Endodermal cell (in vitro differentiated cells): ENCODE results near the gene HDDC3. TPM values are rescaled to one million over a fixed set of nuclear protein-coding genes. Genes with fewer than 3 reads are reported as not detected.

Source experiments
- DNase-seq: peaks from one replicate; pipeline ENCODE4 v3.0.0-alpha.2; 2017
- H3K27ac ChIP-seq: 2 replicates; pipeline ENCODE4 v1.5.1; 2013; ENCODE audit warnings: mild to moderate bottlenecking, low read depth, low read length, moderate library complexity
- H3K27me3 ChIP-seq: 2 replicates; pipeline ENCODE4 v1.6.1; 2013; ENCODE audit warnings: mild to moderate bottlenecking, low read length, moderate library complexity; ENCODE audit not compliant: insufficient read depth, control insufficient read depth, poor library complexity, severe bottlenecking
- H3K36me3 ChIP-seq: 2 replicates; pipeline ENCODE4 v1.7.0; 2013; ENCODE audit warnings: mild to moderate bottlenecking, low read length, moderate library complexity; ENCODE audit not compliant: control insufficient read depth, insufficient read depth
- H3K4me1 ChIP-seq: one replicate; pipeline ENCODE4 v1.7.0; 2013; ENCODE audit warnings: low read length; ENCODE audit not compliant: control insufficient read depth, insufficient read depth
- H3K4me3 ChIP-seq: 2 replicates; pipeline ENCODE4 v1.5.1; 2013; ENCODE audit warnings: mild to moderate bottlenecking, low read length, moderate library complexity
- H3K9ac ChIP-seq: 2 replicates; pipeline ENCODE4 v1.6.1; 2013; ENCODE audit warnings: mild to moderate bottlenecking, low read length, moderate library complexity; ENCODE audit not compliant: poor library complexity, severe bottlenecking; ENCODE audit errors: extremely low read depth
- H3K9me3 ChIP-seq: 2 replicates; pipeline ENCODE4 v1.6.1; 2013; ENCODE audit warnings: mild to moderate bottlenecking, low read length, moderate library complexity; ENCODE audit not compliant: control insufficient read depth
- H3K27ac Mint-ChIP-seq: 2 replicates; pipeline ENCODE4 v1.8.0; 2020; ENCODE audit warnings: mixed read lengths
- H3K27me3 Mint-ChIP-seq: 2 replicates; pipeline ENCODE4 v1.8.0; 2021; ENCODE audit warnings: mild to moderate bottlenecking, mixed read lengths; ENCODE audit not compliant: insufficient read depth
- H3K36me3 Mint-ChIP-seq: 2 replicates; pipeline ENCODE4 v1.8.0; 2020; ENCODE audit warnings: low read depth, mixed read lengths
- H3K4me1 Mint-ChIP-seq: 2 replicates; pipeline ENCODE4 v1.8.0; 2020; ENCODE audit warnings: mixed read lengths
- H3K4me3 Mint-ChIP-seq: 2 replicates; pipeline ENCODE4 v1.8.0; 2020; ENCODE audit warnings: mild to moderate bottlenecking, moderate library complexity, mixed read lengths
- H3K9me3 Mint-ChIP-seq: 2 replicates; pipeline ENCODE4 v1.8.0; 2020; ENCODE audit warnings: mild to moderate bottlenecking, mixed read lengths
- WGBS, 2 experiments: methylation state at CpG; one replicate each; pipeline versions ENCODE4 v1.1.5 to v1.1.7; 2013; ENCODE audit warnings: missing lambda C conversion rate in 2 of 2, mixed read lengths in 1 of 2; ENCODE audit not compliant: insufficient coverage in 1 of 2, insufficient read length in 1 of 2; 5-methylcytosine and 5-hydroxymethylcytosine counted together
- total RNA-seq, 2 donors: library from RNA; stranded (reverse); fragmentation: NEBNext Ultra II Directional in 1 of 2; extraction: Animal tissue kit (Norgen Biotek cat#: 25700) in 1 of 2; gene quantifications; 2 replicates in 1 of 2; 3 replicates in 1 of 2; pipeline ENCODE4 v1.2.1, GENCODE V29; 2021
- TF ChIP-seq, protein P1 (sequence below): fragments of 200-600 bp; sonication (generic); conservative IDR thresholded peaks from 2 replicates; pipeline ENCODE4 v1.5.0; 2021; ENCODE audit warnings: antibody characterized with exemption, mild to moderate bottlenecking

Gene HDDC3
- total RNA-seq, 2 donors from 2014 or later: 15.3 to 21.5 TPM

GRCh38 chr15:90954712-90955623, 22.6 kb upstream of the HDDC3 start, which contains the start of gene RCCD1:
RCCD1 (plus strand) TSS chr15:90954884; CDS start chr15:90956735, 1,851 bp downstream.
- H3K4me3 Mint-ChIP-seq: peak within 1 kb of the TSS; percentile 75
- no peaks in the 10 kb centered on the region for H3K4me1 ChIP-seq
- H3K36me3 Mint-ChIP-seq: peaks cover 31% of the 10 kb centered on the region
- H3K27me3 ChIP-seq: no peaks in the 10 kb centered on the region
- TF ChIP-seq, protein P1, sequence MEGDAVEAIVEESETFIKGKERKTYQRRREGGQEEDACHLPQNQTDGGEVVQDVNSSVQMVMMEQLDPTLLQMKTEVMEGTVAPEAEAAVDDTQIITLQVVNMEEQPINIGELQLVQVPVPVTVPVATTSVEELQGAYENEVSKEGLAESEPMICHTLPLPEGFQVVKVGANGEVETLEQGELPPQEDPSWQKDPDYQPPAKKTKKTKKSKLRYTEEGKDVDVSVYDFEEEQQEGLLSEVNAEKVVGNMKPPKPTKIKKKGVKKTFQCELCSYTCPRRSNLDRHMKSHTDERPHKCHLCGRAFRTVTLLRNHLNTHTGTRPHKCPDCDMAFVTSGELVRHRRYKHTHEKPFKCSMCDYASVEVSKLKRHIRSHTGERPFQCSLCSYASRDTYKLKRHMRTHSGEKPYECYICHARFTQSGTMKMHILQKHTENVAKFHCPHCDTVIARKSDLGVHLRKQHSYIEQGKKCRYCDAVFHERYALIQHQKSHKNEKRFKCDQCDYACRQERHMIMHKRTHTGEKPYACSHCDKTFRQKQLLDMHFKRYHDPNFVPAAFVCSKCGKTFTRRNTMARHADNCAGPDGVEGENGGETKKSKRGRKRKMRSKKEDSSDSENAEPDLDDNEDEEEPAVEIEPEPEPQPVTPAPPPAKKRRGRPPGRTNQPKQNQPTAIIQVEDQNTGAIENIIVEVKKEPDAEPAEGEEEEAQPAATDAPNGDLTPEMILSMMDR: no peak
- DNase-seq: peak; percentile 98
- 7 to 17% methylated on average over 28 to 69 of the region's 69 CpGs for WGBS, 2 experiments
- peaks cover 10% of the 10 kb centered on the region for H3K4me1 Mint-ChIP-seq
- H3K36me3 ChIP-seq: peaks cover 31% of the 10 kb centered on the region
- no peaks in the 10 kb centered on the region for H3K27me3 Mint-ChIP-seq
- H3K9ac ChIP-seq: peak within 1 kb of the TSS; percentile 94
- H3K9me3 Mint-ChIP-seq: no peaks in the 10 kb centered on the region
- no peaks in the 10 kb centered on the region for H3K9me3 ChIP-seq
- peak within 1 kb of the TSS; percentile 97 for H3K27ac Mint-ChIP-seq
- peak within 1 kb of the TSS; percentile 88 for H3K4me3 ChIP-seq
- H3K27ac ChIP-seq: peak within 1 kb of the TSS; percentile 83

- Mint-ChIP-seq H3K4me1 (peaks cover 10% of the 10 kb centered on the region), H3K36me3 (peaks cover 37% of the 10 kb centered on the region), H3K9me3 (no peaks in the 10 kb centered on the region), H3K27ac (peak overlapping the region; percentile 97), H3K4me3 (peak overlapping the region; percentile 75), H3K27me3 (no peaks in the 10 kb centered on the region)
- Histone ChIP-seq H3K36me3 (peaks cover 36% of the 10 kb centered on the region), H3K27ac (no peak overlapping the region), H3K4me1 (no peaks in the 10 kb centered on the region), H3K27me3 (no peaks in the 10 kb centered on the region), H3K9ac (peak overlapping the region; percentile 94), H3K9me3 (no peaks in the 10 kb centered on the region), H3K4me3 (peak overlapping the region; percentile 88)
- TF ChIP-seq, protein P1: no peak
- no peak for DNase-seq
- WGBS, 2 experiments: 71 to 80% methylated on average over 7 to 16 of the region's 16 CpGs
These were observed 21.8 kb upstream of the HDDC3 start for GRCh38 chr15:90953947-90954711.

DNA sequence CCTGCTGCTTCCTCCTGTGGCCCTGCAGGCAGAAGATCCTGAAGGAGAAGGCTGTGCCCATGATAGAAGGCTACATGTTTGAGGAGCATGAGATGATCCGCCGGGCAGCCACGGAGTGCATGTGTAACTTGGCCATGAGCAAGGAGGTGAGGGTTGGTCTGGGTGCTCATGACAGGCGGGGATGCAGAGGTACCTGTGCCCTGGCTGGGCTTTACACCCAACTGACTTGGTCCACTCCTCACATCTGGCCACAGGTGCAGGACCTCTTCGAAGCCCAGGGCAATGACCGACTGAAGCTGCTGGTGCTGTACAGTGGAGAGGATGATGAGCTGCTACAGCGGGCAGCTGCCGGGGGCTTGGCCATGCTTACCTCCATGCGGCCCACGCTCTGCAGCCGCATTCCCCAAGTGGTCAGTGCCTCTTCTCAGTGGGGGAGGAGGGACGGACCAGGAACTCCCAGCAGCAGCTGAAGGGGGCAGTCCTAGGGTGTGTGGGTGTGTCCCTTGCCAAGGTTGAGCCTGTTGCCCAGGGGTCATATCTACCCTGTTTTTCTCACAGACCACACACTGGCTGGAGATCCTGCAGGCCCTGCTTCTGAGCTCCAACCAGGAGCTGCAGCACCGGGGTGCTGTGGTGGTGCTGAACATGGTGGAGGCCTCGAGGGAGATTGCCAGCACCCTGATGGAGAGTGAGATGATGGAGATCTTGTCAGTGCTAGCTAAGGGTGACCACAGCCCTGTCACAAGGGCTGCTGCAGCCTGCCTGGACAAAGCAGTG, 20.7 kb upstream of the HDDC3 start:
- Histone ChIP-seq H3K4me1 (no peaks in the 10 kb centered on the region), H3K9ac (no peak overlapping the region), H3K27ac (no peak overlapping the region), H3K27me3 (no peaks in the 10 kb centered on the region), H3K9me3 (no peaks in the 10 kb centered on the region), H3K36me3 (peaks cover 40% of the 10 kb centered on the region), H3K4me3 (no peak overlapping the region)
- Mint-ChIP-seq H3K27me3 (no peaks in the 10 kb centered on the region), H3K27ac (no peak overlapping the region), H3K4me3 (no peak overlapping the region), H3K9me3 (no peaks in the 10 kb centered on the region), H3K36me3 (peaks cover 46% of the 10 kb centered on the region), H3K4me1 (peaks cover 10% of the 10 kb centered on the region)
- TF ChIP-seq, protein P1: no peak
- DNase-seq: no peak
- WGBS, 2 experiments: 92 to 100% methylated on average over 2 to 14 of the region's 14 CpGs
